Endothelial cell of hepatic sinusoid (primary cell): ENCODE results near the gene KCNG2.
"Not testable (repeated sequence)": the region's sequence is repeated elsewhere in the genome, so short reads cannot be mapped to it uniquely, and the experiment has no call there.

Experiments
- in situ Hi-C: cut with HindIII; loops from 2 replicates; pipeline ENCODE4 v1.10.0; 2017; ENCODE audit warnings: low sequenced_read_pairs

KCNG2 gene

GRCh38 chr18:79849328-79850207 is 51.8 kb downstream of the KCNG2 start:
- in situ Hi-C loops: no loop called here

- in situ Hi-C loops: no loop called here
These were observed 53.0 kb downstream of the KCNG2 start for GRCh38 chr18:79850731-79851130.

- in situ Hi-C loops: no loop called here
These were observed 53.8 kb downstream of the KCNG2 start for GRCh38 chr18:79851489-79851888.

- in situ Hi-C loops: no loop called here
These were observed 54.2 kb downstream of the KCNG2 start for GRCh38 chr18:79851950-79852349.

DNA sequence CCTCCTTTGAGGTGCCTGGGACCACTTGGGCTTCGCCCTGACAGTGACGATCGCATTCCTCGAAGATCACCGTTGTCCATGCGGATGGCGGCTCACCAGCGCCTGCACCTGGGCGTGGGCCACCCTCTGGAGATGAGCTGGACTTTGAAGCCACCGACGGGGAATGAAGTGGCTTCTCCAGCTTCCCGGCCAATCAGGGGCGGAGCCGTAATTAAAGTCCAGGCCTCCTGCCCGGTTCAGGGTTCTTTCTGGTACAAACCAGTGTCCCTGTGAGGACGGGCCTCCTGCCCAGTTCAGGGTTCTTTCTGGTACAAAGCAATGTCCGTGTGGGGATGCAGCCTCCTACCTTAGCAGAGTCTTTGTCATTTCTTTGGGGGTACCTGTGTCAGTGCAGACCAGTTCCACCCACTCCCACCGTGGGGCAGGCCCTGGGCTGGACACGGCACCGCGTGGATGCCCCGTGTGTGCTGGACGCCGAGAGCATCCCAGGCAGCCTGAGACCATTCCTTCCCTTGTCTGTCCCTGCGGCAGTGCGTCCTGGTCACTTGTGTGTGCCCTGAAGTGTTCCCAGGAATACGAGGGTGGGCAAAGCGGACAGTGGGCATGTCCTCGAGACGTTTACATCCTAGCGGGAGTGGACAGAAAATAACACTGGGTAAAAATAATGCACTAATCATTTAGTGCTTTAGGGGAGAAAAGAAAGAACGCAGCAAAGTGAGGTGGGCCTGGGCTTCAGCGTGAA is 55.0 kb downstream of the KCNG2 start:
- in situ Hi-C loops: no loop called here

- in situ Hi-C loops: no loop called here
These were observed 55.7 kb downstream of the KCNG2 start for GRCh38 chr18:79853303-79853992.

DNA sequence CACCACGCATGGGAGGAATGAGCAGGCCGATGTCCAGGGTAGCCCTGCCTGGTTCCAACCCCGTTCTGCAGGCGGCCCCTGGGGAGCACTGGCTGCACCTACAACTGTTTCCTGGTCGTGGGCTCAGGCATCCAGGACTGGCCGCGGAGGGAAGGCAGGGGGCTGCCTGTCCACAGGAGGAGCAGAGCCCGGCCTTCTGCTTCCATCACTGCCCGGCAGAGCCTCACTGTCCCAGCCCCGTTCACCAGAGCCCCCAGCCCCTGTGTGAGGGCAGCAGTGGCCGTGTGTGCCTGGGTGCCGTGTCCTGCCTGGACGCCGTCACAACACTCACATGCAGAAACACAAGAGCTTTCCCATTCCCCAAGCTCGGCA is 56.2 kb downstream of the KCNG2 start:
- in situ Hi-C loops: no loop called here

DNA sequence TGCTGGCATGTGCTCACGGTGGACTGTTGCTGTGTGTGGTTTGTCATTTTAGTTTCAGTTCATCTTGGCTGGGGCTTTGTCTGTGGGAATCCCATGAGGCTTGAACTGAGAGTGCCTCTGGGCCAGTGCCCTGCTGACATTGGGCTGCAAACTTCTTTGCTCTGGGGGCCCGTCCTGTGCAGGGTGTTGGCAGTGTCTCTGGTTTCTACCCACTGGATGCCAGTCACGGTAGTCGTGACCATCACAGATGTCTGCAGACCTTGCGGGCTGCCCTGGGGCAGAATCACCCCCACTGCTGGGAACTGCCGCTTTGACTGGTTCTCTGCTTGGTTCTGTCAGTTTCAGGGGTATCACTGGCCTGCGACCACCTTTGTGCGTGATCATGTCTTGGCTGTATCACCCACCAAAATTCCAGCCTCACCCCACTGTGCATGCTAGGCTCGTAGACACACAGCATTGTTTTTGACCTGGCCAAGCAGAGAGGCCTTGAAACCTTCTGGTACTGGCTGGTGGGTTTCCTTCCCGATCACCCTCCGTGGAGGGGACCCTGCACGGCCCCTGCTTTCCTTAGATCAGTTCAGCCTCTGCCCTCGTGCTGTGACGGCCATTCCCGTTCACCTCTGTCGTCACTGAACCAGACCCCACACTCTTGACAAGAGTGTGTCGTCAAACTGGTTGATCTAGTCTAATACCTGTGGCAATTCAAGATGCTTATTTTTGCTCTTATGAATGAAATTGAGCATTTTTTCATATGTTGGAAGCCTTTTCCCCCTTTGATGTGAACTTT is 57.6 kb downstream of the KCNG2 start:
- in situ Hi-C loops: loop anchor here (5.0 kb wide), 1 partner anchor 93 kb away; no protein-coding TSS in a partner anchor

DNA sequence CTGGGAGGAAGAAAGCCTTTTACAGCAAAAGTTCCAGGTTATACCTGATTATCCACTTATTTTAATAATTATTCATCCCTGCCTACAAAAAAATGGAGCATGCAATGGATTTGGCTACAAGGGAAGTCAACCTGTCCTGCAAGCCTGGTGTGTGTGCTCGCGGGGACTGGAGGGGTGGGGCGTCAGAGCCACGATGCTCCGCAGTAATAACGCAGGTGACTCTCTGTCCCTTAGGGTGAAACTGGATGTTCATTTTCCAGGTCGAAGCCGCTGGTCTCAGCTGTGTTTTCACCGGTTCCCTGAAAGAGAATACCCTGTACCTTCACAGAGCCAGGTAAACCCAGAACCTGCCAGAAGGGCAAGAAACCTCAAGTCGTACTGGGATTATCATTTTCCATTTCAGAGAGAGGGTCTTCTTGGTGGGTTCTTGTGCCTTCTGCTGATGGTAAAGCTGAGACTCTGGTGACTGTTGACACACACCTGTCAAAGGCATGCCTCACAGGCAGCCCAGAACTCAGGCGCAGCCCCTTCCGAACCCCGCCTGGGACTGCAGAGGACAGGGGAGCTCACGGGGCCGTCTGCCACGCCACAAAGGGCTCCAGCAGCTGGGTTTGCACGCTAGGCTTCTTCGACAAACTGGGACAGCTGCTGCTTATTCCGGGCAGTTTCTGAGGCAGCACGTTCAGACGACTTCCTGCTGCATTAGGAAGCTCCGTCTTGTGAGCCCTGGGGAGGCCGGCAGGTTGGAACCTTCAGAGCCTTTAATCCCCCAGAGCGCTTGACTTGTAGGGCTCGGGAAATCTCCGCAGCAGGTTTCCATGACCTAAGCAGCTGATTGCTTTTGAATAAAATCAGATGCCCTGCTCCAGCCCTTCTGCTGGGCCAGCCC is 58.6 kb downstream of the KCNG2 start:
- in situ Hi-C loops: loop anchor here (5.0 kb wide), 1 partner anchor 94 kb away; no protein-coding TSS in a partner anchor

DNA sequence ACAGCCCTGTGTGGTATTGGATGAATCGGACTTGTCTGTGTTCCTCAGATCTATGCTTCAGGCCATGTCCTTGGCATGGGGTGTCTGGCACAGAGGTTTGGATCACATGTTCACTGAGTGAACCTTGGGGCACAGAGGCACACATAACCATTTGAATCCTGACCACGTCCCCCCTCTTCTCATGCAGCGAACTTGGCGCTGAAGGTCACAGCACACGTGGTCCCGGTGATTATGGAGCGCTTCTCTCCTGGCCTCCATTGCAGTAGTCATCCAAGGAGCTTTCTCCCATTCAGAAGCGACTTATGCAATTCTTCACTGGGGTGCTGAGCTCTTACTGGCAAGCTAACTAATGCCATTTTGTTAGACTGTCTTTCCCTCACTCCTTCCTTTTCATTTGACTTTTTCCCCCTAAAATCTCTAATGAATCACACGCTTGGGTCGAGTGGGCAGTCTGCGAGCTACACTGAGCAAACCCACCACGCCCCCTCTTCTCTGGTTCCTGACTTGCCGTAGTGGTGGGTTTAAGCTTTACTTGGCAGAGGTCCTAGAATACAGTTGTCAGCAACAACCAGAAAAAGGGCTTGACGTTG is 59.4 kb downstream of the KCNG2 start:
- in situ Hi-C loops: loop anchor here (5.0 kb wide), 1 partner anchor 95 kb away; no protein-coding TSS in a partner anchor

GRCh38 chr18:79859314-79859713 is 61.6 kb downstream of the KCNG2 start:
- in situ Hi-C loops: loop anchor here (5.0 kb wide), 1 partner anchor 97 kb away; no protein-coding TSS in a partner anchor

GRCh38 chr18:79861687-79862086 is 63.9 kb downstream of the KCNG2 start:
- in situ Hi-C loops: loop anchor here (5.0 kb wide), 1 partner anchor 54 kb away; no protein-coding TSS in a partner anchor

GRCh38 chr18:79862562-79862961 is 64.8 kb downstream of the KCNG2 start:
- in situ Hi-C loops: loop anchor here (5.0 kb wide), 1 partner anchor 55 kb away; no protein-coding TSS in a partner anchor

DNA sequence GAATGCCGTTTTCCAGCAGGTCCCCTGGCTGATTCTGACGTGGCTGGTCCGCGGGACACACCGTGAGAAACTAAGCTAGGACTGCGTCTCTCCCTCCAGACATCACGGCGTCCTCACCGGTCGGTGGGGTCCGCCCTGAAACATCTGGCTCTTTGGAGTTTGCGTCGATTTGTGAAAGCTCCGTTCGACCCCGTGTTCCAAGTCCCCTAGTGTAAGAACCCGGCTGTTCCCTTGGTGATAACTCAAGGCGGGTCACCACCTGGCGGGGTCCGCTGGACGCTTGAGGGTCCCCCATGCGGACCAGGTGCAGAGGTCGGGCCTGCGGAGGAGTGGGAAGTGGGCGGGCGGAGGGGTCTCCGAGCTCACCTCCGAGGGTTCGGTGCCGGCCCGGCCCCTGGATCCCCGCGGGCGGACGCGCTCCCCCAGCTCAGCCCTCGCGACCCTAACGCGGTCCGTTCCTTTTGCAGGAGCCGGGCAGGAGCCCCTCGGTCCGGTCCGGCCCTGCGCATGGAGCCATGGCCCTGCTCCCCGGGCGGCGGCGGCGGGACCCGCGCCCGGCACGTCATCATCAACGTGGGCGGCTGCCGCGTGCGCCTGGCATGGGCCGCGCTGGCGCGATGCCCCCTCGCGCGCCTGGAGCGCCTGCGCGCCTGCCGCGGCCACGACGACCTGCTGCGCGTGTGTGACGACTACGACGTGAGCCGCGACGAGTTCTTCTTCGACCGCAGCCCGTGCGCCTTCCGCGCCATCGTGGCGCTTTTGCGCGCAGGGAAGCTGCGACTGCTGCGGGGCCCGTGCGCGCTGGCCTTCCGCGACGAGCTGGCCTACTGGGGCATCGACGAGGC is 65.6 kb downstream of the KCNG2 start:
- in situ Hi-C loops: loop anchor here (5.0 kb wide), 1 partner anchor 56 kb away; no protein-coding TSS in a partner anchor

- in situ Hi-C loops: loop anchor here (5.0 kb wide), 1 partner anchor 57 kb away; no protein-coding TSS in a partner anchor
These were observed 66.4 kb downstream of the KCNG2 start for GRCh38 chr18:79864006-79864725.

DNA sequence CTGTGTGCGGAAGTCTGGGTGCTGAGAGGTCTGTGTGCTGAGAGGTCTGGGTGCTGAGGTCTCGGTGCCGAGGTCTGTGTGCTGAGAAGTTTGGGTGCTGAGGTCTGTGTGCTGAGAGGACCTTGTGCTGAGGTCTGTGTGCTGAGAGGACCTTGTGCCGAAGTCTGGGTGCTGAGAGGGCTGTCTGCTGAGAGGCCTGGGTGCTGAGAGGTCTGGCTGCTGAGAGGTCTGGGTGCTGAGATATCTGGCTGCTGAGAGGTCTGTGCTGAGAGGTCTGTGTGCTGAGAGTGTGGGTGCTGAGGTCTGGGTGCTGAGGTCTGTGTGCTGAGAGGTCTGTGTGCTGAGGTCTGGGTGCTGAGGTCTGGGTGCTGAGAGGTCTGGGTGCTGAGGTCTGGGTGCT is 67.2 kb downstream of the KCNG2 start:
- in situ Hi-C loops: loop anchor here (5.0 kb wide), 1 partner anchor 58 kb away; no protein-coding TSS in a partner anchor

DNA sequence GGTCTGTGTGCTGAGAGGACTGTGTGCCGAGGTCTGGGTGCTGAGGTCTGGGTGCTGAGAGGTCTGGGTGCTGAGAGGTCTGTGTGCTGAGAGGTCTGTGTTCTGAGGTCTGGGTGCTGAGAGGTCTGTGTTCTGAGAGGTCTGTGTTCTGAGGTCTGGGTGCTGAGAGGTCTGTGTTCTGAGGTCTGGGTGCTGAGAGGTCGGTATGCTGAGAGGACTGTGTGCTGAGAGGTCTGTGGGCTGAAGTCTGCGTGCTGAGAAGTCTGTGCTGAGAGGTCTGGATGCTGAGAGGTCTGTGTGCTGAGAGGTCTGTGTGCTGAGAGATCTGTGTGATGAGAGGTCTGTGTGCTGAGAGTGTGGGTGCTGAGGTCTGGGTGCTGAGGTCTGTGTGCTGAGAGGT is 68.2 kb downstream of the KCNG2 start:
- in situ Hi-C loops: not testable (repeated sequence)
